K562 (cell line): ENCODE results near the gene DCAF6. TPM values are rescaled to one million over a fixed set of nuclear protein-coding genes. Genes with fewer than 3 reads are reported as not detected.

ENCODE experiments used
- ATAC-seq: fragments of 200-7000 bp; cut with Tn5 transposase; 3 replicates; pipeline ENCODE4 v1.9.1; 2020; ENCODE audit warnings: moderate library complexity
- BruUV-seq: library from RNA; stranded (reverse); fragments of 400-500 nt; replicated peaks from 2 replicates; lab custom pipeline; 2021; lab: Mats Ljungman, UMichigan
- CTCF ChIA-PET: fragments of 300-600 bp; formaldehyde crosslinking; extraction: SDS; loops from one replicate; lab custom pipeline; 2021; ENCODE audit warnings: low intra/inter-chr PET ratio; lab: Yijun Ruan, JAX
- POLR2A ChIA-PET: fragments of 300-600, 350-650 bp; sonication (Branson Sonifier 250); formaldehyde crosslinking; extraction: SDS; loops from one replicate; lab custom pipeline; 2021; ENCODE audit warnings: antibody characterized with exemption, inconsistent platforms; lab: Yijun Ruan, JAX
- DNase-seq, 4 experiments: peaks; one replicate each; pipeline versions ENCODE4 v3.0.0 to v3.0.0-alpha.2; 2011 to 2018; ENCODE audit warnings: low spot score in 3 of 4, mixed read lengths in 3 of 4; ENCODE audit errors: extremely low read depth in 1 of 4
- FAIRE-seq: peaks from 2 replicates; lab custom pipeline; 2011; peaks lifted over from hg19 to GRCh38; lab: Jason Lieb, UNC
- H2AFZ ChIP-seq: 2 replicates; pipeline ENCODE4 v1.6.0; 2011; ENCODE audit warnings: low read depth, low read length, control low read depth, inconsistent platforms
- H3K27ac ChIP-seq: fragments of 200-600 bp; 3 replicates; pipeline ENCODE4 v1.8.0; 2011; ENCODE audit warnings: low read depth, mild to moderate bottlenecking, control low read depth, inconsistent platforms, low read length, moderate library complexity, mixed read lengths; ENCODE audit errors: extremely low read depth
- H3K27me3 ChIP-seq, 2 experiments: fragments of 300-600 bp in 1 of 2; 2 replicates in 1 of 2; 3 replicates in 1 of 2; pipeline versions ENCODE4 v1.6.0 to v1.8.0; 2011; ENCODE audit warnings: inconsistent platforms in 2 of 2, low read length in 2 of 2, mild to moderate bottlenecking in 1 of 2, mixed read lengths in 1 of 2, moderate library complexity in 1 of 2; ENCODE audit not compliant: control insufficient read depth in 2 of 2, insufficient read depth in 2 of 2
- H3K36me3 ChIP-seq: fragments of 300-600 bp; 3 replicates; pipeline ENCODE4 v1.8.0; 2011; ENCODE audit warnings: mild to moderate bottlenecking, low read length, inconsistent platforms; ENCODE audit not compliant: control insufficient read depth, insufficient read depth
- H3K4me1 ChIP-seq, 2 experiments: fragments of 200-600 bp in 1 of 2; replicated peaks in 1 of 2; 2 replicates in 1 of 2; 3 replicates in 1 of 2; pipeline versions ENCODE4 v1.5.1 to v1.8.0; 2011; ENCODE audit warnings: inconsistent platforms in 2 of 2, low read length in 2 of 2, mild to moderate bottlenecking in 1 of 2, mixed read lengths in 1 of 2, moderate library complexity in 1 of 2; ENCODE audit not compliant: control insufficient read depth in 2 of 2, insufficient read depth in 2 of 2
- H3K4me2 ChIP-seq: 2 replicates; pipeline ENCODE4 v1.6.1; 2011; ENCODE audit warnings: low read length, control low read depth, inconsistent platforms, mixed read lengths; ENCODE audit not compliant: insufficient read depth
- H3K4me3 ChIP-seq: fragments of 200-600 bp; sonication (generic), shearing (Covaris generic); 2 replicates; pipeline ENCODE4 v1.5.1; 2016; ENCODE audit warnings: control low read depth, inconsistent platforms
- H3K79me2 ChIP-seq: fragments of 200-600 bp; 3 replicates; pipeline ENCODE4 v1.8.0; 2011; ENCODE audit warnings: low read length, inconsistent platforms; ENCODE audit not compliant: control insufficient read depth, insufficient read depth
- H3K9ac ChIP-seq, 2 experiments: 2 replicates each; pipeline versions ENCODE4 v1.6.0 to v1.6.1; 2011; ENCODE audit warnings: low read depth in 2 of 2, low read length in 2 of 2, control low read depth in 1 of 2, inconsistent platforms in 1 of 2, mild to moderate bottlenecking in 1 of 2, mixed read lengths in 1 of 2; ENCODE audit not compliant: insufficient read depth in 1 of 2
- H3K9me1 ChIP-seq: one replicate; pipeline ENCODE4 v1.6.0; 2011; ENCODE audit warnings: inconsistent platforms, mild to moderate bottlenecking, low read length, moderate library complexity; ENCODE audit not compliant: control insufficient read depth, insufficient read depth
- H3K9me3 ChIP-seq: replicated peaks from 2 replicates; pipeline ENCODE4 v1.5.1; 2011; ENCODE audit warnings: low read depth, low read length, inconsistent platforms; ENCODE audit not compliant: control insufficient read depth, insufficient read depth
- H4K20me1 ChIP-seq: replicated peaks from 2 replicates; pipeline ENCODE4 v1.6.1; 2011; ENCODE audit warnings: low read length, inconsistent platforms, mixed read lengths; ENCODE audit not compliant: control insufficient read depth, insufficient read depth
- PCBP1 ChIP-seq: fragments of 200-400 bp; formaldehyde crosslinking; IDR thresholded peaks from 2 replicates; pipeline ENCODE4 v1.6.1; 2018; ENCODE audit warnings: mild to moderate bottlenecking, low read depth, low read length; ENCODE audit not compliant: poor library complexity, severe bottlenecking
- RBM17 ChIP-seq: fragments of 200-400 bp; formaldehyde crosslinking; IDR thresholded peaks from 2 replicates; pipeline ENCODE4 v1.6.1; 2017; ENCODE audit warnings: low read depth, mild to moderate bottlenecking, low read length, borderline replicate concordance
- SNRNP70 ChIP-seq: fragments of 200-400 bp; formaldehyde crosslinking; optimal IDR thresholded peaks from 2 replicates; pipeline ENCODE3; 2017; ENCODE audit warnings: low read depth, low read length
- ZC3H4 ChIP-seq: sonication (generic); formaldehyde crosslinking; IDR thresholded peaks from 2 replicates; pipeline ENCODE4 v1.9.0; 2021; ENCODE audit warnings: missing genetic modification reagents, borderline replicate concordance
- ZNF23 ChIP-seq: fragments of 250-450 bp; sonication (Bioruptor Pico); IDR thresholded peaks from 2 replicates; pipeline ENCODE4 v1.4.0; 2020; ENCODE audit warnings: mild to moderate bottlenecking
- WGBS: fragments of 100-300 bp; shearing (Covaris generic); methylation state at CpG from one replicate; pipeline ENCODE4 v1.1.6; 2016; ENCODE audit warnings: low coverage, mixed read lengths; ENCODE audit not compliant: insufficient coverage; ENCODE audit errors: missing lambda C conversion rate; 5-methylcytosine and 5-hydroxymethylcytosine counted together
- in situ Hi-C: fragments of 300-500 bp; cut with MboI; formaldehyde crosslinking; loops from 4 replicates; pipeline ENCODE4 v1.15.0; 2018; ENCODE audit warnings: inconsistent platforms, mixed read lengths
- intact Hi-C: fragments of 100-400 bp; cut with micrococcal nuclease; formaldehyde crosslinking; loops from 2 replicates; pipeline ENCODE4 v1.14.2; 2022
- polyA plus RNA-seq, 8 experiments: library from polyadenylated mRNA; depleted of rRNA in 4 of 8; stranded (reverse) in 5 of 8; unstranded in 3 of 8; fragments of >200 nt; fragmentation: Nextera tagmentation in 2 of 8; fragmentation: Illumina TruSeq in 1 of 8; extraction: Ambion mirVana in 2 of 8; extraction: Trizol in 1 of 8; gene quantifications; 2 replicates each; pipeline versions ENCODE4 v1.2.1 to v1.2.3, GENCODE V29; 2011 to 2014; ENCODE audit warnings: inconsistent platforms in 1 of 8, missing spikeins in 1 of 8
- total RNA-seq, 7 experiments: library from RNA; depleted of rRNA in 6 of 7; stranded (reverse); fragments of >200 nt in 6 of 7; fragmentation: Illumina TruSeq in 2 of 7; extraction: Trizol in 2 of 7; gene quantifications; 2 replicates each; pipeline versions ENCODE4 v1.2.1 to v1.2.3, GENCODE V29; 2011 to 2021; ENCODE audit warnings: low replicate concordance in 1 of 7
- TF ChIP-seq, protein P1 (sequence below): sonication (generic); formaldehyde crosslinking; IDR thresholded peaks from 2 replicates; pipeline ENCODE4 v1.8.0; 2023; ENCODE audit warnings: mild to moderate bottlenecking, missing genetic modification reagents
- TF ChIP-seq, protein P2 (sequence below): fragments of 450-650 bp; IDR thresholded peaks from 2 replicates; pipeline ENCODE4 v1.6.1; 2016; ENCODE audit warnings: borderline replicate concordance
- TF ChIP-seq, protein P3 (sequence below): sonication (generic); formaldehyde crosslinking; IDR thresholded peaks from 2 replicates; pipeline ENCODE4 v1.8.0; 2023; ENCODE audit warnings: mild to moderate bottlenecking, missing genetic modification reagents
- TF ChIP-seq, protein P4 (sequence below): IDR thresholded peaks from 2 replicates; pipeline ENCODE4 v1.6.1; 2016; ENCODE audit warnings: missing genetic modification characterization, missing compliant biosample characterization

The DCAF6 gene
- total and polyA plus RNA-seq, 9 of the 15 experiments (the other 6 are each of a cell fraction or from before 2014, with no cell fraction given): 19.1 to 102 (median 46.3) TPM

DNA sequence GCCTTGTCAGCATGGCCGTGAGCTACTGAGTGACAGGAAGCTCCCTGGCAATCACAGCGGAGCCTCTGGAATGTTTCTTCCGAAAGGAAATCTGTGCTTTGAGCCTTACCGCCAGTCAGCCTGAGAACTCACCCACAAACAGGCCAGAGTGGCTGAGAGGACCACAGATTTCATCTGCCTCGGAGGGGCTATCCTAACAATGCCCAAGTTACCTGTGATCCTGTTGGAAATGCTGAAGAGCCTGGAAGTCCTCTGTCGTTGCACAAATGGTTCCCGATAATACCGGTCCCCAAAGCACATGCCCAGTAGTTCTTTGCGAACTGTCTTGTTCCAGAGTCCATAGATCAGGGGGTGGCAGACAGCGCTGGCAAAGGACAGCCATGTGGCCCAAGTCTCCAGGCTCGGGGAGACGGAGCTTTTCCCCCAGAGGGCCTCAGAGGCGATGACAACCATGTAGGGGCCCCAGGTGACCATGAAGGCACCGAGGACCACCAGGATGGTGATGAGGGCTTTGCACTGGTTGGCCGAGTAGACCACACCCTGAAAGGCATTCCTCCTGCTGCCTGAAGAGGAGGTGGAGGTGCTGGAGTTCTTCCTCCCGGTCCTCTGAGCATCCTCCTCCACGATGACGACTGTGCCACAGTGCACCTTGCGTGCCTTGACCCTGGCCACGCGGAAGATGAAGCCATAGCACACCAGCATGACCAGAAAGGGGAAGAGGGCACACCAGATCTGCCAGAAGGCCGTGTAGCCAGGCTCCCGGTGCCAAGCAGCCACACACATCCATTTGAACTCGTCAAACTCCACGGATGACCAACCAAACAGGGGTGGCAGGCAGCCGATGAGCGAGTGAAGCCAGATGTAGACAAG, 160.0 kb downstream of the DCAF6 start:
- Histone ChIP-seq H3K4me2 (no peak overlapping the region), H3K4me1 (peaks cover 0 to 3% of the 10 kb centered on the region in 2 experiments; a peak in 1 of 5 replicates), H3K4me3 (no peak overlapping the region), H4K20me1 (no peaks in the 10 kb centered on the region), H3K9me3 (no peaks in the 10 kb centered on the region), H3K36me3 (no peaks in the 10 kb centered on the region), H3K79me2 (no peaks in the 10 kb centered on the region), H3K9ac (no peak overlapping the region), H3K27me3 (peaks cover 9 to 47% of the 10 kb centered on the region in 2 experiments; a peak in 4 of 5 replicates), H2AFZ (no peak overlapping the region), H3K27ac (no peak overlapping the region), H3K9me1 (no peaks in the 10 kb centered on the region)
- ATAC-seq (no peak), FAIRE-seq (no peak), DNase-seq (no peak)
- 15% methylated on average over 27 of the region's 27 CpGs for WGBS
- CTCF ChIA-PET: no interaction called here
- POLR2A ChIA-PET: no interaction called here
- no TSS peak for BruUV-seq
- in situ Hi-C loops: loop anchor here (10.0 kb wide), 1 partner anchor 488 kb away; no protein-coding TSS in a partner anchor
- intact Hi-C loops: loop anchor here (10.0 kb wide), 2 partner anchors 128 to 338 kb away; partner anchors contain the start of gene SFT2D2
- no peak for TF ChIP-seq ZNF23 (CRISPR knock-in tag)
- TF ChIP-seq ZC3H4 (CRISPR knock-in tag): no peak
- TF ChIP-seq, protein P1, sequence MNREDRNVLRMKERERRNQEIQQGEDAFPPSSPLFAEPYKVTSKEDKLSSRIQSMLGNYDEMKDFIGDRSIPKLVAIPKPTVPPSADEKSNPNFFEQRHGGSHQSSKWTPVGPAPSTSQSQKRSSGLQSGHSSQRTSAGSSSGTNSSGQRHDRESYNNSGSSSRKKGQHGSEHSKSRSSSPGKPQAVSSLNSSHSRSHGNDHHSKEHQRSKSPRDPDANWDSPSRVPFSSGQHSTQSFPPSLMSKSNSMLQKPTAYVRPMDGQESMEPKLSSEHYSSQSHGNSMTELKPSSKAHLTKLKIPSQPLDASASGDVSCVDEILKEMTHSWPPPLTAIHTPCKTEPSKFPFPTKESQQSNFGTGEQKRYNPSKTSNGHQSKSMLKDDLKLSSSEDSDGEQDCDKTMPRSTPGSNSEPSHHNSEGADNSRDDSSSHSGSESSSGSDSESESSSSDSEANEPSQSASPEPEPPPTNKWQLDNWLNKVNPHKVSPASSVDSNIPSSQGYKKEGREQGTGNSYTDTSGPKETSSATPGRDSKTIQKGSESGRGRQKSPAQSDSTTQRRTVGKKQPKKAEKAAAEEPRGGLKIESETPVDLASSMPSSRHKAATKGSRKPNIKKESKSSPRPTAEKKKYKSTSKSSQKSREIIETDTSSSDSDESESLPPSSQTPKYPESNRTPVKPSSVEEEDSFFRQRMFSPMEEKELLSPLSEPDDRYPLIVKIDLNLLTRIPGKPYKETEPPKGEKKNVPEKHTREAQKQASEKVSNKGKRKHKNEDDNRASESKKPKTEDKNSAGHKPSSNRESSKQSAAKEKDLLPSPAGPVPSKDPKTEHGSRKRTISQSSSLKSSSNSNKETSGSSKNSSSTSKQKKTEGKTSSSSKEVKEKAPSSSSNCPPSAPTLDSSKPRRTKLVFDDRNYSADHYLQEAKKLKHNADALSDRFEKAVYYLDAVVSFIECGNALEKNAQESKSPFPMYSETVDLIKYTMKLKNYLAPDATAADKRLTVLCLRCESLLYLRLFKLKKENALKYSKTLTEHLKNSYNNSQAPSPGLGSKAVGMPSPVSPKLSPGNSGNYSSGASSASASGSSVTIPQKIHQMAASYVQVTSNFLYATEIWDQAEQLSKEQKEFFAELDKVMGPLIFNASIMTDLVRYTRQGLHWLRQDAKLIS (CRISPR knock-in tag): no peak
- TF ChIP-seq, protein P2, sequence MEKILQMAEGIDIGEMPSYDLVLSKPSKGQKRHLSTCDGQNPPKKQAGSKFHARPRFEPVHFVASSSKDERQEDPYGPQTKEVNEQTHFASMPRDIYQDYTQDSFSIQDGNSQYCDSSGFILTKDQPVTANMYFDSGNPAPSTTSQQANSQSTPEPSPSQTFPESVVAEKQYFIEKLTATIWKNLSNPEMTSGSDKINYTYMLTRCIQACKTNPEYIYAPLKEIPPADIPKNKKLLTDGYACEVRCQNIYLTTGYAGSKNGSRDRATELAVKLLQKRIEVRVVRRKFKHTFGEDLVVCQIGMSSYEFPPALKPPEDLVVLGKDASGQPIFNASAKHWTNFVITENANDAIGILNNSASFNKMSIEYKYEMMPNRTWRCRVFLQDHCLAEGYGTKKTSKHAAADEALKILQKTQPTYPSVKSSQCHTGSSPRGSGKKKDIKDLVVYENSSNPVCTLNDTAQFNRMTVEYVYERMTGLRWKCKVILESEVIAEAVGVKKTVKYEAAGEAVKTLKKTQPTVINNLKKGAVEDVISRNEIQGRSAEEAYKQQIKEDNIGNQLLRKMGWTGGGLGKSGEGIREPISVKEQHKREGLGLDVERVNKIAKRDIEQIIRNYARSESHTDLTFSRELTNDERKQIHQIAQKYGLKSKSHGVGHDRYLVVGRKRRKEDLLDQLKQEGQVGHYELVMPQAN: no peak
- no peak for TF ChIP-seq RBM17
- TF ChIP-seq SNRNP70: no peak
- TF ChIP-seq, protein P3, sequence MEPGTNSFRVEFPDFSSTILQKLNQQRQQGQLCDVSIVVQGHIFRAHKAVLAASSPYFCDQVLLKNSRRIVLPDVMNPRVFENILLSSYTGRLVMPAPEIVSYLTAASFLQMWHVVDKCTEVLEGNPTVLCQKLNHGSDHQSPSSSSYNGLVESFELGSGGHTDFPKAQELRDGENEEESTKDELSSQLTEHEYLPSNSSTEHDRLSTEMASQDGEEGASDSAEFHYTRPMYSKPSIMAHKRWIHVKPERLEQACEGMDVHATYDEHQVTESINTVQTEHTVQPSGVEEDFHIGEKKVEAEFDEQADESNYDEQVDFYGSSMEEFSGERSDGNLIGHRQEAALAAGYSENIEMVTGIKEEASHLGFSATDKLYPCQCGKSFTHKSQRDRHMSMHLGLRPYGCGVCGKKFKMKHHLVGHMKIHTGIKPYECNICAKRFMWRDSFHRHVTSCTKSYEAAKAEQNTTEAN (CRISPR knock-in tag): no peak
- TF ChIP-seq, protein P4, sequence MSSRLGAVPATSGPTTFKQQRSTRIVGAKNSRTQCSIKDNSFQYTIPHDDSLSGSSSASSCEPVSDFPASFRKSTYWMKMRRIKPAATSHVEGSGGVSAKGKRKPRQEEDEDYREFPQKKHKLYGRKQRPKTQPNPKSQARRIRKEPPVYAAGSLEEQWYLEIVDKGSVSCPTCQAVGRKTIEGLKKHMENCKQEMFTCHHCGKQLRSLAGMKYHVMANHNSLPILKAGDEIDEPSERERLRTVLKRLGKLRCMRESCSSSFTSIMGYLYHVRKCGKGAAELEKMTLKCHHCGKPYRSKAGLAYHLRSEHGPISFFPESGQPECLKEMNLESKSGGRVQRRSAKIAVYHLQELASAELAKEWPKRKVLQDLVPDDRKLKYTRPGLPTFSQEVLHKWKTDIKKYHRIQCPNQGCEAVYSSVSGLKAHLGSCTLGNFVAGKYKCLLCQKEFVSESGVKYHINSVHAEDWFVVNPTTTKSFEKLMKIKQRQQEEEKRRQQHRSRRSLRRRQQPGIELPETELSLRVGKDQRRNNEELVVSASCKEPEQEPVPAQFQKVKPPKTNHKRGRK: no peak
- TF ChIP-seq PCBP1: no peak
